ENCODE results near the gene SLC47A2.

SLC47A2 gene

GRCh38 chr17:19736071-19736470 lies 19.7 kb upstream of the SLC47A2 start:
- TF ChIP-seq CEBPB (IDR thresholded peaks at IDR 0.05) (no peak), TCF12 (IDR thresholded peaks at IDR 0.05; ENCODE audit: low read depth) (no peak), CREB1 (IDR thresholded peaks at IDR 0.05; ENCODE audit: low read depth) (no peak), FOXM1 (IDR thresholded peaks at IDR 0.05; ENCODE audit: borderline replicate concordance, low read depth) (no peak), RAD21 (IDR thresholded peaks at IDR 0.05; ENCODE audit: low read depth) (no peak), TEAD4 (IDR thresholded peaks at IDR 0.05) (no peak), NFIC (IDR thresholded peaks at IDR 0.05) (no peak), EGR1 (IDR thresholded peaks at IDR 0.05) (no peak), TAF1 (IDR thresholded peaks at IDR 0.05; ENCODE audit: low read depth) (no peak), ZBTB7A (IDR thresholded peaks at IDR 0.05; ENCODE audit: low read depth) (no peak), YY1 (IDR thresholded peaks at IDR 0.05; ENCODE audit: low read depth) (no peak), EP300 (IDR thresholded peaks at IDR 0.05; ENCODE audit: borderline replicate concordance) (no peak)
- TF ChIP-seq, protein P1, sequence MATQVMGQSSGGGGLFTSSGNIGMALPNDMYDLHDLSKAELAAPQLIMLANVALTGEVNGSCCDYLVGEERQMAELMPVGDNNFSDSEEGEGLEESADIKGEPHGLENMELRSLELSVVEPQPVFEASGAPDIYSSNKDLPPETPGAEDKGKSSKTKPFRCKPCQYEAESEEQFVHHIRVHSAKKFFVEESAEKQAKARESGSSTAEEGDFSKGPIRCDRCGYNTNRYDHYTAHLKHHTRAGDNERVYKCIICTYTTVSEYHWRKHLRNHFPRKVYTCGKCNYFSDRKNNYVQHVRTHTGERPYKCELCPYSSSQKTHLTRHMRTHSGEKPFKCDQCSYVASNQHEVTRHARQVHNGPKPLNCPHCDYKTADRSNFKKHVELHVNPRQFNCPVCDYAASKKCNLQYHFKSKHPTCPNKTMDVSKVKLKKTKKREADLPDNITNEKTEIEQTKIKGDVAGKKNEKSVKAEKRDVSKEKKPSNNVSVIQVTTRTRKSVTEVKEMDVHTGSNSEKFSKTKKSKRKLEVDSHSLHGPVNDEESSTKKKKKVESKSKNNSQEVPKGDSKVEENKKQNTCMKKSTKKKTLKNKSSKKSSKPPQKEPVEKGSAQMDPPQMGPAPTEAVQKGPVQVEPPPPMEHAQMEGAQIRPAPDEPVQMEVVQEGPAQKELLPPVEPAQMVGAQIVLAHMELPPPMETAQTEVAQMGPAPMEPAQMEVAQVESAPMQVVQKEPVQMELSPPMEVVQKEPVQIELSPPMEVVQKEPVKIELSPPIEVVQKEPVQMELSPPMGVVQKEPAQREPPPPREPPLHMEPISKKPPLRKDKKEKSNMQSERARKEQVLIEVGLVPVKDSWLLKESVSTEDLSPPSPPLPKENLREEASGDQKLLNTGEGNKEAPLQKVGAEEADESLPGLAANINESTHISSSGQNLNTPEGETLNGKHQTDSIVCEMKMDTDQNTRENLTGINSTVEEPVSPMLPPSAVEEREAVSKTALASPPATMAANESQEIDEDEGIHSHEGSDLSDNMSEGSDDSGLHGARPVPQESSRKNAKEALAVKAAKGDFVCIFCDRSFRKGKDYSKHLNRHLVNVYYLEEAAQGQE (IDR thresholded peaks at IDR 0.05; ENCODE audit: low read depth) = no peak
- TF ChIP-seq, protein P2, sequence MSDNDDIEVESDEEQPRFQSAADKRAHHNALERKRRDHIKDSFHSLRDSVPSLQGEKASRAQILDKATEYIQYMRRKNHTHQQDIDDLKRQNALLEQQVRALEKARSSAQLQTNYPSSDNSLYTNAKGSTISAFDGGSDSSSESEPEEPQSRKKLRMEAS (IDR thresholded peaks at IDR 0.05) = no peak
- TF ChIP-seq, protein P3, sequence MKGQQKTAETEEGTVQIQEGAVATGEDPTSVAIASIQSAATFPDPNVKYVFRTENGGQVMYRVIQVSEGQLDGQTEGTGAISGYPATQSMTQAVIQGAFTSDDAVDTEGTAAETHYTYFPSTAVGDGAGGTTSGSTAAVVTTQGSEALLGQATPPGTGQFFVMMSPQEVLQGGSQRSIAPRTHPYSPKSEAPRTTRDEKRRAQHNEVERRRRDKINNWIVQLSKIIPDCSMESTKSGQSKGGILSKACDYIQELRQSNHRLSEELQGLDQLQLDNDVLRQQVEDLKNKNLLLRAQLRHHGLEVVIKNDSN (IDR thresholded peaks at IDR 0.05) = no peak

- TF ChIP-seq NFIC (IDR thresholded peaks at IDR 0.05) = no peak
- no peak for TF ChIP-seq YY1 (IDR thresholded peaks at IDR 0.05; ENCODE audit: low read depth)
- TF ChIP-seq TAF1 (IDR thresholded peaks at IDR 0.05; ENCODE audit: low read depth) = no peak
- TF ChIP-seq, protein P1 (IDR thresholded peaks at IDR 0.05; ENCODE audit: low read depth) = no peak
- no peak for TF ChIP-seq ZBTB7A (IDR thresholded peaks at IDR 0.05; ENCODE audit: low read depth)
- TF ChIP-seq CREB1 (IDR thresholded peaks at IDR 0.05; ENCODE audit: low read depth) = no peak
- TF ChIP-seq TEAD4 (IDR thresholded peaks at IDR 0.05) = no peak
- TF ChIP-seq TCF12 (IDR thresholded peaks at IDR 0.05; ENCODE audit: low read depth) = no peak
- TF ChIP-seq RAD21 (IDR thresholded peaks at IDR 0.05; ENCODE audit: low read depth) = no peak
- TF ChIP-seq, protein P2 (IDR thresholded peaks at IDR 0.05) = no peak
- no peak for TF ChIP-seq EP300 (IDR thresholded peaks at IDR 0.05; ENCODE audit: borderline replicate concordance)
- TF ChIP-seq CEBPB (IDR thresholded peaks at IDR 0.05) = no peak
- TF ChIP-seq FOXM1 (IDR thresholded peaks at IDR 0.05; ENCODE audit: borderline replicate concordance, low read depth) = no peak
- TF ChIP-seq, protein P3 (IDR thresholded peaks at IDR 0.05) = no peak
- TF ChIP-seq EGR1 (IDR thresholded peaks at IDR 0.05) = no peak
These were observed 17.7 kb upstream of the SLC47A2 start for GRCh38 chr17:19733953-19734526.

- no peak for TF ChIP-seq EP300 (IDR thresholded peaks at IDR 0.05; ENCODE audit: borderline replicate concordance)
- no peak for TF ChIP-seq NFIC (IDR thresholded peaks at IDR 0.05)
- TF ChIP-seq, protein P1 (IDR thresholded peaks at IDR 0.05; ENCODE audit: low read depth) = no peak
- TF ChIP-seq, protein P2 (IDR thresholded peaks at IDR 0.05) = no peak
- TF ChIP-seq FOXM1 (IDR thresholded peaks at IDR 0.05; ENCODE audit: borderline replicate concordance, low read depth) = no peak
- TF ChIP-seq CEBPB (IDR thresholded peaks at IDR 0.05) = no peak
- TF ChIP-seq YY1 (IDR thresholded peaks at IDR 0.05; ENCODE audit: low read depth) = no peak
- TF ChIP-seq TCF12 (IDR thresholded peaks at IDR 0.05; ENCODE audit: low read depth) = no peak
- TF ChIP-seq, protein P3 (IDR thresholded peaks at IDR 0.05) = no peak
These were observed 15.2 kb upstream of the SLC47A2 start for GRCh38 chr17:19731626-19732025.
